ENCODE results near the gene PGC.

PGC gene

GRCh38 chr6:41748542-41748941 lies 1.3 kb upstream of the PGC start:
- Histone ChIP-seq H3K4me1 (ENCODE audit: control insufficient read depth in 5 of 5, insufficient read depth in 5 of 5, low read length in 5 of 5) (no peaks in the 10 kb centered on the region), H3K9ac (ENCODE audit: low read length in 5 of 5) (no peak overlapping the region), H3K27ac (ENCODE audit: low read depth, low read length) (no peak overlapping the region), H3K9me3 (ENCODE audit: control insufficient read depth in 5 of 5, low read length in 5 of 5) (no peaks in the 10 kb centered on the region), H3K36me3 (ENCODE audit: control insufficient read depth in 5 of 5, insufficient read depth in 5 of 5, low read length in 5 of 5) (no peaks in the 10 kb centered on the region), H3K4me3 (ENCODE audit: low read depth in 1 of 5, low read length in 5 of 5) (no peak overlapping the region), H3K27me3 (ENCODE audit: control insufficient read depth in 5 of 5, insufficient read depth in 4 of 5, low read length in 5 of 5) (no peaks in the 10 kb centered on the region)

- H3K9ac ChIP-seq (ENCODE audit: low read length in 5 of 5) = no peak overlapping the region
- no peaks in the 10 kb centered on the region for H3K27me3 ChIP-seq (ENCODE audit: control insufficient read depth in 5 of 5, insufficient read depth in 4 of 5, low read length in 5 of 5)
- no peaks in the 10 kb centered on the region for H3K4me1 ChIP-seq (ENCODE audit: control insufficient read depth in 5 of 5, insufficient read depth in 5 of 5, low read length in 5 of 5)
- H3K27ac ChIP-seq (ENCODE audit: low read depth, low read length) = no peak overlapping the region
- no peaks in the 10 kb centered on the region for H3K36me3 ChIP-seq (ENCODE audit: control insufficient read depth in 5 of 5, insufficient read depth in 5 of 5, low read length in 5 of 5)
- no peak overlapping the region for H3K4me3 ChIP-seq (ENCODE audit: low read depth in 1 of 5, low read length in 5 of 5)
- H3K9me3 ChIP-seq (ENCODE audit: control insufficient read depth in 5 of 5, low read length in 5 of 5) = no peaks in the 10 kb centered on the region
These were observed 893 bp upstream of the PGC start for GRCh38 chr6:41748102-41748477.

DNA sequence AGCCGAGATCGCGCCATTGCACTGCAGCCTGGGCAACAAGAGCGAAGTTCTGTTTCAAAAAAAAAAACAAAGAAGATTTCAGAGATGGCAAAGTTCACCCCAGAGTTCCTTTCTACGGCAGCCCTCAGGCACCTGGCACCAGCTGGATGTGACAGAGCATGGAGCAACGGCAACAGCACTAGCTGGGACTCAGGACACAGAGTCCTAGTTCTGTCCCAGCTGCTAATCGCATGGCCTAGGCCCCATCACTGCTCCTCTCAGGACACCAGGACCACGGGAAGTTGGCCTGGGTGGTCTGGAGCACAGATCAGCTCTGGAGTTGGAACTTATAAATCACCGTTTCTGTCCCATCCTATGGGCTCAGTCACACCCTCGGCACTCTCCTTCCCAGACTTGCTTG lies 1.1 kb downstream of the PGC start:
- Histone ChIP-seq H3K9me3 (ENCODE audit: control insufficient read depth in 5 of 5, low read length in 5 of 5) (no peaks in the 10 kb centered on the region), H3K4me1 (ENCODE audit: control insufficient read depth in 5 of 5, insufficient read depth in 5 of 5, low read length in 5 of 5) (no peaks in the 10 kb centered on the region), H3K36me3 (ENCODE audit: control insufficient read depth in 5 of 5, insufficient read depth in 5 of 5, low read length in 5 of 5) (no peaks in the 10 kb centered on the region), H3K27me3 (ENCODE audit: control insufficient read depth in 5 of 5, insufficient read depth in 4 of 5, low read length in 5 of 5) (no peaks in the 10 kb centered on the region), H3K27ac (ENCODE audit: low read depth, low read length) (no peak overlapping the region), H3K9ac (ENCODE audit: low read length in 5 of 5) (no peak overlapping the region), H3K4me3 (ENCODE audit: low read depth in 1 of 5, low read length in 5 of 5) (no peak overlapping the region)

GRCh38 chr6:41744236-41744787 lies 2.9 kb downstream of the PGC start:
- no peaks in the 10 kb centered on the region for H3K4me1 ChIP-seq (ENCODE audit: control insufficient read depth in 5 of 5, insufficient read depth in 5 of 5, low read length in 5 of 5)

DNA sequence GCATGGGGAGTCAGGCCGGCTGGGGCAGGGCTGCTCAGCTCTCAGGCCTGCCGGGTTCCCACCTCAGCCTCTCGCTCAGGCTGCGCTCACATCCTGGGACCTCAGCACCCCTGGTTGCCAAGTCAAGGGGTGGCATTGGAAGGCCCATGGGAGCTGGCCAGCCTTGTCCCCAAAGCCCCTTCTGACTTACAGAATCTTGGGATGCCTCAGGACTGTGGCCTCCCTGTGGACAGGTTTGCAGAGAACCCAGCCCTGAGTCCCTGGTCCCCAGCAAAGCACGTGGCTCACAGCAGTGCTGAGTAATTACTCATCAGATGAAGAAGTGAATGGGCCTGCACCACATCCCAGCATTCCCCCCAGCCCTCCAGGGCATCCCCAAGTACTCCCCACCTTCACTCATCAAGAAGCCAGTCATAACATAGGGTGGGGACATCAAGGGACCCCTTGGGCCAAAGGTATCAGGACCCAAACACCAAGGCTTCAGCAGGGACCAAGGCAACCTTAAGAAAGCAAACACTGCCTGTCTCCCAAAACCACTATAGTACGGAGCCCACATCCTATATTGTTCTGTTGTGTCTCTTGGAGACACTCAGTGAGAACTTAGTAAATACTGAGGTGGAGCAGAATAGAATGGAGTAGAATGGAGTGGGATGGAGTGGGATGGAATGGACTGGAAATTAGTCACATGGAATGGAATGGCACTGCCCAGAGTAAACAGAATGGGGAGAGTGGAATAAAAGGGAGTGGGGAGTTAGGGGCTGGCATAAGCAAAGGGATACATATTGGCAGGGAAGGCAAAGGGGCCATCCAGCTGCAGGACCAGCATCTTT lies 3.6 kb downstream of the PGC start:
- Histone ChIP-seq H3K27me3 (ENCODE audit: control insufficient read depth in 5 of 5, insufficient read depth in 4 of 5, low read length in 5 of 5) (peaks cover 0 to 6% (median 0%) of the 10 kb centered on the region in 5 donors), H3K27ac (ENCODE audit: low read depth, low read length) (no peak overlapping the region), H3K9me3 (ENCODE audit: control insufficient read depth in 5 of 5, low read length in 5 of 5) (no peaks in the 10 kb centered on the region), H3K4me3 (ENCODE audit: low read depth in 1 of 5, low read length in 5 of 5) (no peak overlapping the region), H3K4me1 (ENCODE audit: control insufficient read depth in 5 of 5, insufficient read depth in 5 of 5, low read length in 5 of 5) (no peaks in the 10 kb centered on the region), H3K9ac (ENCODE audit: low read length in 5 of 5) (no peak overlapping the region), H3K36me3 (ENCODE audit: control insufficient read depth in 5 of 5, insufficient read depth in 5 of 5, low read length in 5 of 5) (no peaks in the 10 kb centered on the region)

More at GRCh38 chr6:41744236-41744787, 2.9 kb downstream of the PGC start:
- no peaks in the 10 kb centered on the region for H3K9me3 ChIP-seq (ENCODE audit: control insufficient read depth in 5 of 5, low read length in 5 of 5)
- H3K9ac ChIP-seq (ENCODE audit: low read length in 5 of 5) = no peak overlapping the region
- H3K27ac ChIP-seq (ENCODE audit: low read depth, low read length) = no peak overlapping the region
- no peak overlapping the region for H3K4me3 ChIP-seq (ENCODE audit: low read depth in 1 of 5, low read length in 5 of 5)
- peaks cover 0 to 6% (median 0%) of the 10 kb centered on the region in 5 donors for H3K27me3 ChIP-seq (ENCODE audit: control insufficient read depth in 5 of 5, insufficient read depth in 4 of 5, low read length in 5 of 5)
- no peaks in the 10 kb centered on the region for H3K36me3 ChIP-seq (ENCODE audit: control insufficient read depth in 5 of 5, insufficient read depth in 5 of 5, low read length in 5 of 5)

- no peaks in the 10 kb centered on the region for H3K4me1 ChIP-seq (ENCODE audit: control insufficient read depth in 5 of 5, insufficient read depth in 5 of 5, low read length in 5 of 5)
- peaks cover 0 to 6% (median 0%) of the 10 kb centered on the region in 5 donors for H3K27me3 ChIP-seq (ENCODE audit: control insufficient read depth in 5 of 5, insufficient read depth in 4 of 5, low read length in 5 of 5)
- H3K27ac ChIP-seq (ENCODE audit: low read depth, low read length) = no peak overlapping the region
- no peaks in the 10 kb centered on the region for H3K36me3 ChIP-seq (ENCODE audit: control insufficient read depth in 5 of 5, insufficient read depth in 5 of 5, low read length in 5 of 5)
- H3K9ac ChIP-seq (ENCODE audit: low read length in 5 of 5) = no peak overlapping the region
- H3K4me3 ChIP-seq (ENCODE audit: low read depth in 1 of 5, low read length in 5 of 5) = no peak overlapping the region
- no peaks in the 10 kb centered on the region for H3K9me3 ChIP-seq (ENCODE audit: control insufficient read depth in 5 of 5, low read length in 5 of 5)
These were observed 5.3 kb downstream of the PGC start for GRCh38 chr6:41741625-41742490.

DNA sequence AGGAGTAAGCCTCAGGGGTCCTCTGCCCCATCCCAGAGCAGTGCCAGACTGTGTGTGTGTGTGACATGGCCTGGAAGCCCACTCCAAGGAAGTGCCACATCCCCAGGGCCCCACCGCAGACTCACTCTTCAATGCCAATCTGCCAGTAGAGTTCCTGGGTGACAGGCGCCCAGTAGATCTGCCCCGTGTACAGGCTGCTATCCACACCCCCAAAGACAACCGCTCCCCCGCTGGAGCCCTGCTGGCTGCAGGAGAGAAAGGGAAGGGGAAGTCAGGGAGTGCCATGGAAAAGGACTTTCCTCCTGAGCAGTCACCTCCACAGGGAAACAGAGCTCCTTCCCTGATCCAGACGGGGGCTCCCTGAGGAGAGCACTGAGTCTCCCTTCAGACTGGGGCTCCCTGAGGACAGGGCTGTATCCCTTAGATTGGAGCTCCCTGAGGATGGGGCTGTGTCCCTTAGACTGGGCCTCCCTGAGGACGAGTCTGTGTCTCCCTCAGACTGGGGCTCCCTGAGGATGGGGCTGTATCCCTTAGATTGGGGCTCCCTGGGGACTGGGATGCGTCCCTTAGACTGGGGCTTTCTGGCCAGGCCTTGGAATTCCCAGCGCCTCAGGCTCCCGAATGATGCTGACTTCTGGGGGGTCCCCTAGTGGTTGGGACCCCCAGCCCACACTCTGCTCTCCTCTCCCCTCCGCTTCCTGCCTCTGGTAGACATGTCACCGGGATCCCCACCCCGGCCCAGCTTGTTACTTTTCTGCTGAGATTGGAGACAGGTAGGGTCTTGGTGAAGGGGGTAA lies 6.6 kb downstream of the PGC start:
- Histone ChIP-seq H3K27me3 (ENCODE audit: control insufficient read depth in 5 of 5, insufficient read depth in 4 of 5, low read length in 5 of 5) (peaks cover 0 to 6% (median 0%) of the 10 kb centered on the region in 5 donors), H3K9me3 (ENCODE audit: control insufficient read depth in 5 of 5, low read length in 5 of 5) (no peaks in the 10 kb centered on the region), H3K4me3 (ENCODE audit: low read depth in 1 of 5, low read length in 5 of 5) (no peak overlapping the region), H3K27ac (ENCODE audit: low read depth, low read length) (no peak overlapping the region), H3K36me3 (ENCODE audit: control insufficient read depth in 5 of 5, insufficient read depth in 5 of 5, low read length in 5 of 5) (no peaks in the 10 kb centered on the region), H3K9ac (ENCODE audit: low read length in 5 of 5) (no peak overlapping the region), H3K4me1 (ENCODE audit: control insufficient read depth in 5 of 5, insufficient read depth in 5 of 5, low read length in 5 of 5) (peaks cover 0 to 5% (median 4%) of the 10 kb centered on the region in 5 donors)

DNA sequence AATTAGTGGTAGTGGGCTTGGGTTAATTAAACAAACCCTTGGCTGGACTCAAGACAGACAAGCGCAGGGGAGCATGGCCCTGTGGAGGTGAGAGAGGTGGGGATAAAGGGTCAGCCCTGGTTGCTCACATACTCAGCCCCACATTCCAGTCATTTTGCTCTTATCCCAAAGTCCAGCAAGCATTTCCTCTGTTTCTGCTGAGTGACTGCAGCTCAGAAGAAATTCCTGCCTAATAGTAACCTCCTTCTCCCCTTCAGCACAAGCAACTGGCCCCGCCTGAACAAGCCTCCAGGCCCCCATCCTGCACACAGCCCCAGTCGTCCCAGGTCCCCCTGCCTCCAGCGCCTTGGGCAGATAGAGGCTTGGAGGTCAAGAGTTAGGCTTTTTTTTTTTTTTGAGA lies 8.2 kb downstream of the PGC start:
- no peak overlapping the region for H3K9ac ChIP-seq (ENCODE audit: low read length in 5 of 5)
- H3K27me3 ChIP-seq (ENCODE audit: control insufficient read depth in 5 of 5, insufficient read depth in 4 of 5, low read length in 5 of 5) = peaks cover 0 to 6% (median 0%) of the 10 kb centered on the region in 5 donors
- no peak overlapping the region for H3K27ac ChIP-seq (ENCODE audit: low read depth, low read length)
- H3K4me1 ChIP-seq (ENCODE audit: control insufficient read depth in 5 of 5, insufficient read depth in 5 of 5, low read length in 5 of 5) = peaks cover 0 to 7% (median 4%) of the 10 kb centered on the region in 5 donors
- H3K4me3 ChIP-seq (ENCODE audit: low read depth in 1 of 5, low read length in 5 of 5) = no peak overlapping the region
- H3K36me3 ChIP-seq (ENCODE audit: control insufficient read depth in 5 of 5, insufficient read depth in 5 of 5, low read length in 5 of 5) = no peaks in the 10 kb centered on the region
- no peaks in the 10 kb centered on the region for H3K9me3 ChIP-seq (ENCODE audit: control insufficient read depth in 5 of 5, low read length in 5 of 5)

GRCh38 chr6:41737591-41738130 lies 9.5 kb downstream of the PGC start:
- Histone ChIP-seq H3K9me3 (ENCODE audit: control insufficient read depth in 5 of 5, low read length in 5 of 5) (no peaks in the 10 kb centered on the region), H3K4me3 (ENCODE audit: low read depth in 1 of 5, low read length in 5 of 5) (no peak overlapping the region), H3K36me3 (ENCODE audit: control insufficient read depth in 5 of 5, insufficient read depth in 5 of 5, low read length in 5 of 5) (no peaks in the 10 kb centered on the region), H3K27ac (ENCODE audit: low read depth, low read length) (no peak overlapping the region), H3K9ac (ENCODE audit: low read length in 5 of 5) (no peak overlapping the region), H3K4me1 (ENCODE audit: control insufficient read depth in 5 of 5, insufficient read depth in 5 of 5, low read length in 5 of 5) (peaks cover 0 to 20% (median 18%) of the 10 kb centered on the region in 5 donors), H3K27me3 (ENCODE audit: control insufficient read depth in 5 of 5, insufficient read depth in 4 of 5, low read length in 5 of 5) (peaks cover 0 to 6% (median 0%) of the 10 kb centered on the region in 5 donors)

All from subcutaneous abdominal adipose tissue (tissue), 5 donors.